ENCODE results near the gene SLCO2B1.

DNA sequence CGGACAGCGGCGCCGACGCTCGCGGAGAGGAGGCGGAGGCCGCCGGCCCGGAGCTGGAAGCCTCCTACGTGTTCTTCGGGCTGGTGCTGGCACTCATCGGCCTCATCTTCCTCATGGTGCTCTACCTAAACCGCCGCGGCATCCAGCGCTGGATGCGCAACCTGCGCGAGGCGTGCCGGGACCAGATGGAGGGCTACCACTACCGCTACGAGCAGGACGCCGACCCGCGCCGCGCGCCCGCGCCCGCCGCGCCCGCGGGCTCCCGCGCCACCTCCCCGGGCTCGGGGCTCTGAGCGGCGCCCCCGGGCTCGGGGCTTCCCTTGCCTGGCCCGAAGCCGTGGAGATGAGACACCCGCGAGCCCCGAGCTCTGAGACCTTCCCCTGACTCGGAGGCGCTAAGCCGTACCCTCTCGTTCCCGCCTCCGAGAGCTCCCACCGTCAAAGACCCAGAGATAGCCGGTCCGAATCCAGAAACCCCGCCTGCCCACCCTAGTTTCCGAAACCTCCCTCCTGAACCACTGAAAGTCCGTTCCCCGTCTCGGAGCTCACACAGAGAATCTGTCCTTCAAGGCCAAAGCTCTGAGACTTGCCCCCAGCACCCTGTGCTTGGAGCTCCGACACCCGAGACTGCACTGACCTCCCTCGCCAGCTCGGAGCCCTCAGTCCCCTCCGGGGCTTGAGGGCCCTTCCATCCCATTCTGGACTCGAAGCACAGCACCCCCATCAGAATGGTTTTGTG, 91.2 kb downstream of the SLCO2B1 start:
- no peak for TF ChIP-seq POLR2A (IDR thresholded peaks at IDR 0.05)
- TF ChIP-seq, protein P1, sequence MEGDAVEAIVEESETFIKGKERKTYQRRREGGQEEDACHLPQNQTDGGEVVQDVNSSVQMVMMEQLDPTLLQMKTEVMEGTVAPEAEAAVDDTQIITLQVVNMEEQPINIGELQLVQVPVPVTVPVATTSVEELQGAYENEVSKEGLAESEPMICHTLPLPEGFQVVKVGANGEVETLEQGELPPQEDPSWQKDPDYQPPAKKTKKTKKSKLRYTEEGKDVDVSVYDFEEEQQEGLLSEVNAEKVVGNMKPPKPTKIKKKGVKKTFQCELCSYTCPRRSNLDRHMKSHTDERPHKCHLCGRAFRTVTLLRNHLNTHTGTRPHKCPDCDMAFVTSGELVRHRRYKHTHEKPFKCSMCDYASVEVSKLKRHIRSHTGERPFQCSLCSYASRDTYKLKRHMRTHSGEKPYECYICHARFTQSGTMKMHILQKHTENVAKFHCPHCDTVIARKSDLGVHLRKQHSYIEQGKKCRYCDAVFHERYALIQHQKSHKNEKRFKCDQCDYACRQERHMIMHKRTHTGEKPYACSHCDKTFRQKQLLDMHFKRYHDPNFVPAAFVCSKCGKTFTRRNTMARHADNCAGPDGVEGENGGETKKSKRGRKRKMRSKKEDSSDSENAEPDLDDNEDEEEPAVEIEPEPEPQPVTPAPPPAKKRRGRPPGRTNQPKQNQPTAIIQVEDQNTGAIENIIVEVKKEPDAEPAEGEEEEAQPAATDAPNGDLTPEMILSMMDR (IDR thresholded peaks at IDR 0.05), result peak in 1 of 4 experiments; percentile 6
- no peak for TF ChIP-seq EP300 (IDR thresholded peaks at IDR 0.05)
- TF ChIP-seq POLR2AphosphoS5 (IDR thresholded peaks at IDR 0.05), result no peak

Data from gastroesophageal sphincter (tissue), 3 donors.